ENCODE results near the gene ME3.
"Not testable (repeated sequence)": the region's sequence is repeated elsewhere in the genome, so short reads cannot be mapped to it uniquely, and the experiment has no call there.

Gene ME3

GRCh38 chr11:86459682-86460460, 212.5 kb downstream of the ME3 start:
- no peak for DNase-seq (ENCODE audit: low spot score)

- no peak for DNase-seq (ENCODE audit: low spot score)
These were observed 213.4 kb downstream of the ME3 start for GRCh38 chr11:86459002-86459385.

- DNase-seq (ENCODE audit: low spot score) = no peak
These were observed 214.0 kb downstream of the ME3 start for GRCh38 chr11:86458294-86459001.

- peak; percentile 68 for DNase-seq (ENCODE audit: low spot score)
These were observed 216.1 kb downstream of the ME3 start for GRCh38 chr11:86456075-86456939.

- DNase-seq (ENCODE audit: low spot score) = no peak
These were observed 219.0 kb downstream of the ME3 start for GRCh38 chr11:86453290-86454030.

- DNase-seq (ENCODE audit: low spot score) = no peak
These were observed 222.3 kb downstream of the ME3 start for GRCh38 chr11:86449993-86450629.

GRCh38 chr11:86447763-86448480, 224.5 kb downstream of the ME3 start:
- DNase-seq (ENCODE audit: low spot score) = no peak

- DNase-seq (ENCODE audit: low spot score) = no peak
These were observed 225.5 kb downstream of the ME3 start for GRCh38 chr11:86446924-86447285.

- DNase-seq (ENCODE audit: low spot score) = no peak
These were observed 226.1 kb downstream of the ME3 start for GRCh38 chr11:86446163-86446923.

GRCh38 chr11:86444981-86445380, 227.4 kb downstream of the ME3 start:
- no peak for DNase-seq (ENCODE audit: low spot score)

GRCh38 chr11:86443415-86443814, 229.0 kb downstream of the ME3 start:
- no peak for DNase-seq (ENCODE audit: low spot score)

GRCh38 chr11:86442827-86443226, 229.6 kb downstream of the ME3 start:
- no peak for DNase-seq (ENCODE audit: low spot score)

GRCh38 chr11:86442420-86442819, 230.0 kb downstream of the ME3 start:
- DNase-seq (ENCODE audit: low spot score) = no peak

GRCh38 chr11:86440843-86441242, 231.6 kb downstream of the ME3 start:
- no peak for DNase-seq (ENCODE audit: low spot score)

GRCh38 chr11:86440305-86440716, 232.1 kb downstream of the ME3 start:
- DNase-seq (ENCODE audit: low spot score) = no peak

GRCh38 chr11:86438685-86439084, 233.7 kb downstream of the ME3 start:
- no peak for DNase-seq (ENCODE audit: low spot score)

GRCh38 chr11:86435711-86436110, 236.7 kb downstream of the ME3 start:
- no peak for DNase-seq (ENCODE audit: low spot score)

GRCh38 chr11:86433361-86434095, 238.9 kb downstream of the ME3 start:
- DNase-seq (ENCODE audit: low spot score) = not testable (repeated sequence)

- no peak for DNase-seq (ENCODE audit: low spot score)
These were observed 241.2 kb downstream of the ME3 start for GRCh38 chr11:86431258-86431657.
